OCI-LY3 (cell line): ENCODE data around the gene GPRC5B.

Source experiments
- H2AFZ ChIP-seq: fragments of 200-600, 300-600 bp; shearing (Covaris generic); 2 replicates; pipeline ENCODE4 v1.6.0; 2014; ENCODE audit warnings: antibody characterized with exemption, low read depth, low read length
- H3K27ac ChIP-seq: fragments of 200-600, 300-600 bp; sonication (generic); 2 replicates; pipeline ENCODE4 v1.5.1; 2014; ENCODE audit warnings: mild to moderate bottlenecking, low read length, moderate library complexity, mixed read lengths
- H3K27me3 ChIP-seq: fragments of 200-600, 300-600 bp; sonication (generic); 2 replicates; pipeline ENCODE4 v1.6.1; 2014; ENCODE audit warnings: low read depth, low read length, mixed read lengths
- H3K36me3 ChIP-seq: fragments of 200-600, 300-600 bp; sonication (generic); replicated peaks from 2 replicates; pipeline ENCODE3; 2014; ENCODE audit warnings: low read depth, low read length, mixed read lengths
- H3K4me1 ChIP-seq: fragments of 300-600, 200-600 bp; sonication (generic); 2 replicates; pipeline ENCODE4 v1.6.1; 2014; ENCODE audit warnings: low read length, mixed read lengths
- H3K4me2 ChIP-seq: fragments of 200-600, 300-600 bp; sonication (generic); 2 replicates; pipeline ENCODE4 v1.6.1; 2014; ENCODE audit warnings: low read length, mixed read lengths
- H3K4me3 ChIP-seq: fragments of 300-600, 200-600 bp; sonication (generic); 2 replicates; pipeline ENCODE4 v1.5.1; 2014; ENCODE audit warnings: antibody characterized with exemption, mild to moderate bottlenecking, low read length, moderate library complexity
- H3K79me2 ChIP-seq: fragments of 300-600, 200-600 bp; shearing (Covaris generic); 2 replicates; pipeline ENCODE4 v1.6.1; 2014; ENCODE audit warnings: mild to moderate bottlenecking, low read length, mixed read lengths
- H3K9ac ChIP-seq: fragments of 300-600, 200-600 bp; shearing (Covaris generic); 2 replicates; pipeline ENCODE4 v1.6.0; 2014; ENCODE audit warnings: mild to moderate bottlenecking, low read length, moderate library complexity
- H3K9me3 ChIP-seq: fragments of 200-600, 300-600 bp; shearing (Covaris generic); 2 replicates; pipeline ENCODE4 v1.6.1; 2014; ENCODE audit warnings: low read length, mixed read lengths; ENCODE audit not compliant: insufficient read depth
- H4K20me1 ChIP-seq: fragments of 200-600, 300-600 bp; sonication (generic); 2 replicates; pipeline ENCODE4 v1.6.1; 2016; ENCODE audit warnings: low read length, mixed read lengths; ENCODE audit not compliant: insufficient read depth
- CTCF ChIP-seq: fragments of 200-600, 300-600 bp; sonication (generic); IDR thresholded peaks from 2 replicates; pipeline ENCODE4 v1.5.1; 2014; ENCODE audit warnings: antibody characterized with exemption, low read length, low read depth
- EZH2phosphoT487 ChIP-seq: fragments of 200-600 bp; shearing (Covaris generic); IDR thresholded peaks from 2 replicates; pipeline ENCODE4 v1.6.1; 2018; ENCODE audit warnings: antibody characterized with exemption, mixed run types, low read depth

Gene GPRC5B

DNA sequence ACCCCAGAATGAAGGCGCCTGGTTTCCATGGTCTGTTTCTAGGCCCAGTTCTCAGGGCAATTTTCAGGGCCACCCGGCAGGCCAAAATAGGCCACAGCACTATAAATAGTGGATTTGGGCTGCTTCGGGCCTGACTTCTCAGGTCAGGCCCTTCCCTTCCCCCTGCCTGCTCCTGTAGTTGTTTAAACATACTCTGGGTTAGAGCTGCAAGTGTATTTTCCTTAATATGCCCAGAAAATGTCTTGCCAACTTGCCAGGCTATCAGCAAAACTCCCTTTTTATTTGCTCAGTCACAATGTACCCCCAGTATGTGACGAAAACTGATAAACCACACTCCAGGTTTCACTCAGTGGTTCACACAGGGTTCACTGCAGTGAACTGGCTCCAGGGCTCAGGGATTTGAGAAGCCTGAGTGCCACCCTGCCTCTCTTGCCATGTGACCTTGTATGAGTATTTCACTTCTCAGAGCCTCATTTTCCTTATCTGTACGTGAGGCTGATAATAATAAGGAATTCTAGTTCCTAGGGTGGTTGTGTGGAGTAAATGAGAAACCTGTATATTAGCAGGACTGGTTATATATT lies 76.5 kb downstream of the GPRC5B start:
- H4K20me1 ChIP-seq, result no peaks in the 10 kb centered on the region
- H3K27me3 ChIP-seq, result no peaks in the 10 kb centered on the region
- peak overlapping the region; percentile 51 for H3K9ac ChIP-seq
- H3K27ac ChIP-seq, result peak overlapping the region; percentile 99
- H3K4me2 ChIP-seq, result peak overlapping the region; percentile 60
- peaks cover 23% of the 10 kb centered on the region for H3K36me3 ChIP-seq
- peaks cover 65% of the 10 kb centered on the region for H3K4me1 ChIP-seq
- no peak overlapping the region; the same call in 1 of the 2 replicates for H2AFZ ChIP-seq
- TF ChIP-seq EZH2phosphoT487 (no peak), CTCF (no peak)
- H3K4me3 ChIP-seq, result peak overlapping the region; percentile 16; the same call in 1 of the 2 replicates
- no peaks in the 10 kb centered on the region for H3K79me2 ChIP-seq
- H3K9me3 ChIP-seq, result peaks cover 20% of the 10 kb centered on the region
